Liver (tissue), 9 donors: ENCODE measurements around the gene ACTRT2. TPM values are rescaled to one million over a fixed set of nuclear protein-coding genes. Genes with fewer than 3 reads are reported as not detected.

Experiments
- DNase-seq: peaks from one replicate; pipeline ENCODE4 v3.0.0-alpha.2; 2017; ENCODE audit warnings: low spot score
- H3K27ac ChIP-seq, 2 donors: one replicate each; pipeline ENCODE4 v1.7.0; 2013; ENCODE audit warnings: inconsistent platforms in 2 of 2, low read length in 2 of 2, control low read depth in 1 of 2, low read depth in 1 of 2, mild to moderate bottlenecking in 1 of 2
- H3K27me3 ChIP-seq, 4 donors: one replicate each; pipeline versions ENCODE4 v1.6.1 to v1.7.0; 2013; ENCODE audit warnings: low read length in 3 of 4, inconsistent platforms in 1 of 4, mild to moderate bottlenecking in 1 of 4, moderate library complexity in 1 of 4; ENCODE audit not compliant: control insufficient read depth in 4 of 4, insufficient read depth in 4 of 4
- H3K36me3 ChIP-seq, 4 donors: one replicate each; pipeline versions ENCODE4 v1.6.1 to v1.7.0; 2013; ENCODE audit warnings: low read length in 3 of 4, mild to moderate bottlenecking in 3 of 4, low read depth in 1 of 4, moderate library complexity in 1 of 4; ENCODE audit not compliant: control insufficient read depth in 4 of 4, insufficient read depth in 3 of 4
- H3K4me1 ChIP-seq, 4 donors: one replicate each; pipeline versions ENCODE4 v1.6.1 to v1.7.0; 2013; ENCODE audit warnings: low read length in 3 of 4, mild to moderate bottlenecking in 3 of 4, moderate library complexity in 1 of 4; ENCODE audit not compliant: control insufficient read depth in 4 of 4, insufficient read depth in 4 of 4
- H3K4me3 ChIP-seq, 3 donors: one replicate each; pipeline versions ENCODE4 v1.6.1 to v1.7.0; 2013; ENCODE audit warnings: low read length in 3 of 3, control low read depth in 1 of 3, low read depth in 1 of 3, mild to moderate bottlenecking in 1 of 3
- H3K9ac ChIP-seq, 2 donors: one replicate each; pipeline ENCODE4 v1.7.0; 2013; ENCODE audit warnings: low read length in 2 of 2, mild to moderate bottlenecking in 2 of 2, moderate library complexity in 2 of 2, control low read depth in 1 of 2, low read depth in 1 of 2
- H3K9me3 ChIP-seq, 4 donors: one replicate each; pipeline versions ENCODE4 v1.6.1 to v1.7.0; 2013; ENCODE audit warnings: low read length in 3 of 4; ENCODE audit not compliant: control insufficient read depth in 4 of 4
- CTCF ChIP-seq: fragments of 150-350 bp; IDR thresholded peaks from 2 replicates; pipeline ENCODE4 v1.5.1; 2017; ENCODE audit warnings: improper control_type of control experiment, low read depth, low read length; ENCODE audit not compliant: missing input control
- EGR1 ChIP-seq, 2 donors: IDR thresholded peaks; 2 replicates each; pipeline ENCODE4 v1.6.1; 2016 to 2018; ENCODE audit warnings: antibody characterized with exemption in 2 of 2, low read depth in 2 of 2
- FOXA1 ChIP-seq: IDR thresholded peaks from 2 replicates; pipeline ENCODE4 v1.6.1; 2016; ENCODE audit warnings: antibody characterized with exemption
- GABPA ChIP-seq, 2 donors: IDR thresholded peaks in 1 of 2; conservative IDR thresholded peaks in 1 of 2; 2 replicates each; pipeline ENCODE4 v1.6.1; 2016; ENCODE audit warnings: antibody characterized with exemption in 2 of 2, mild to moderate bottlenecking in 1 of 2, moderate library complexity in 1 of 2
- HNF4A ChIP-seq, 2 donors: conservative IDR thresholded peaks; 2 replicates each; pipeline ENCODE4 v1.6.1; 2016; ENCODE audit warnings: antibody characterized with exemption in 2 of 2, mild to moderate bottlenecking in 2 of 2
- HNF4G ChIP-seq: IDR thresholded peaks from 2 replicates; pipeline ENCODE4 v1.6.1; 2016; ENCODE audit warnings: antibody characterized with exemption
- NR2F2 ChIP-seq: IDR thresholded peaks from 2 replicates; pipeline ENCODE4 v1.6.1; 2016; ENCODE audit warnings: antibody characterized with exemption
- REST ChIP-seq: IDR thresholded peaks from 2 replicates; pipeline ENCODE4 v1.6.1; 2016; ENCODE audit warnings: antibody characterized with exemption, mild to moderate bottlenecking
- SP1 ChIP-seq: IDR thresholded peaks from 2 replicates; pipeline ENCODE4 v1.6.1; 2018; ENCODE audit warnings: antibody characterized with exemption, mild to moderate bottlenecking
- TAF1 ChIP-seq: conservative IDR thresholded peaks from 2 replicates; pipeline ENCODE4 v1.6.1; 2016; ENCODE audit warnings: antibody characterized with exemption, mild to moderate bottlenecking
- YY1 ChIP-seq: IDR thresholded peaks from 2 replicates; pipeline ENCODE4 v1.6.1; 2016; ENCODE audit warnings: antibody characterized with exemption, mild to moderate bottlenecking
- ZBTB33 ChIP-seq: IDR thresholded peaks from 2 replicates; pipeline ENCODE4 v1.6.1; 2016; ENCODE audit warnings: antibody characterized with exemption
- WGBS: extraction: QIAGEN DNeasy Blood & Tissue Kit; methylation state at CpG from one replicate; pipeline ENCODE4 v1.1.7; 2013; 5-methylcytosine and 5-hydroxymethylcytosine counted together
- polyA plus RNA-seq, 2 donors: library from polyadenylated mRNA; stranded (reverse) in 1 of 2; unstranded in 1 of 2; fragments of 200-250 nt in 1 of 2; fragments of >200 nt in 1 of 2; fragmentation: Nextera tagmentation in 1 of 2; extraction: Ambion mirVana in 1 of 2; gene quantifications; one replicate each; pipeline versions ENCODE4 v1.2.1 to v1.2.3, GENCODE V29; 2013 to 2015
- total RNA-seq, 2 donors: library from RNA; depleted of rRNA; stranded (reverse); fragments of >200 nt; gene quantifications; one replicate each; pipeline ENCODE4 v1.2.3, GENCODE V29; 2014
- TF ChIP-seq, protein P1 (sequence below): IDR thresholded peaks from 2 replicates; pipeline ENCODE4 v1.6.1; 2016; ENCODE audit warnings: antibody characterized with exemption
- TF ChIP-seq, protein P2 (sequence below): IDR thresholded peaks from 2 replicates; pipeline ENCODE4 v1.6.1; 2016; ENCODE audit warnings: antibody characterized with exemption
- donor health status: healthy.
- donor health status: healthy.
- donor health status: healthy.
- donor health status: healthy.
- donor health status: healthy.

ACTRT2 gene
- total and polyA plus RNA-seq, 4 donors = not detected

- DNase-seq = no peak
- Histone ChIP-seq H3K27ac (no peak overlapping the region), H3K36me3 (no peaks in the 10 kb centered on the region), H3K4me1 (no peaks in the 10 kb centered on the region), H3K27me3 (peaks cover 0 to 2% (median 0%) of the 10 kb centered on the region in 4 donors), H3K4me3 (no peak overlapping the region), H3K9me3 (peaks cover 0 to 12% (median 8%) of the 10 kb centered on the region in 4 donors), H3K9ac (no peak overlapping the region)
- 89% methylated on average over 7 of the region's 7 CpGs for WGBS
- no peak for TF ChIP-seq HNF4A (conservative IDR thresholded peaks at IDR 0.05)
- TF ChIP-seq ZBTB33 = no peak
- no peak for TF ChIP-seq YY1
- no peak for TF ChIP-seq FOXA1
- no peak for TF ChIP-seq EGR1 (IDR thresholded peaks at IDR 0.05; ENCODE audit: low read depth in 2 of 2)
- TF ChIP-seq GABPA (IDR thresholded peaks at IDR 0.05 in 1 of 2, conservative IDR thresholded peaks at IDR 0.05 in 1 of 2) = no peak
- TF ChIP-seq, protein P1, sequence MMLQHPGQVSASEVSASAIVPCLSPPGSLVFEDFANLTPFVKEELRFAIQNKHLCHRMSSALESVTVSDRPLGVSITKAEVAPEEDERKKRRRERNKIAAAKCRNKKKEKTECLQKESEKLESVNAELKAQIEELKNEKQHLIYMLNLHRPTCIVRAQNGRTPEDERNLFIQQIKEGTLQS = no peak
- TF ChIP-seq CTCF = no peak
- TF ChIP-seq SP1 = no peak
- no peak for TF ChIP-seq NR2F2
- TF ChIP-seq TAF1 = no peak
- no peak for TF ChIP-seq REST
These were observed 31.3 kb upstream of the ACTRT2 start for GRCh38 chr1:2989976-2990375.

DNA sequence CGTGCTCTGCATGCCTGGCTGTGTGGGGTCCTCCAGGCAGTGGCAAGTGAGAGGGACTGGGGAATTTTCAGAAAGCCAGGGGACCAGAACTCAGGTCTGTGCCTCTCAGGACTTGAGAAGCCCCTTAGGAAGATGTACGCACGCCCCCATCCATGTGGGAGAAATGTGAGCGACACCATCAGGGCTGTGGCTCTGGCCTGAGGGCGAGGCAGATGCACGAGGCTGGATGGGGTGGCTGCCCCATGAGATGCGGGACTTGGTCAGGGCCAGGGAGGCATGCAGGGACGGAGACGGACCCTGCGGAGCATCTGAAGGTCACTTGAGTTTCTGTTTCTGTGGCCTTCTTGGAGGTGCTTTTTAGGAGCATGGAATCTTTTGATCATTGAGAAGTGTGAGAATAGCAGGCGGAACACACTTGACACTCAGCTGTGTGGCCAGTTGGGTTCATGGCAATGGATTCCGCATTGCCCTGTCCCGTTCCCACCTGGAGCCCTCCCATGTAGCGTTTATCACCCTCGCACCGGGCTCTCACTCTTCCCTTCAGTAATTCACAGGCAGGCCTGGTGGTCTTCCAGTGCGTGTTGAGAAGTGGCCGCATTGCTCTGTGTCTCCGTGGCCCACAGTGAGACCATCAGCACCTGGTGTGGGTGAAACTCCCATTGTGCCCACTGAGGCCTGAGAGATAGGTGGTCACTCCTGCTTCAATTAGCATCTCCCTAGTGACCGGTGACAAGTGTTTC, 30.7 kb upstream of the ACTRT2 start:
- H3K36me3 ChIP-seq = no peaks in the 10 kb centered on the region
- H3K27ac ChIP-seq = no peak overlapping the region
- H3K4me1 ChIP-seq = no peaks in the 10 kb centered on the region
- peaks cover under 1 to 13% (median 9%) of the 10 kb centered on the region in 4 donors for H3K9me3 ChIP-seq
- H3K4me3 ChIP-seq = no peak overlapping the region
- no peak overlapping the region for H3K9ac ChIP-seq
- 88% methylated on average over 20 of the region's 20 CpGs for WGBS
- DNase-seq = no peak
- no peak for TF ChIP-seq GABPA (IDR thresholded peaks at IDR 0.05 in 1 of 2, conservative IDR thresholded peaks at IDR 0.05 in 1 of 2)
- TF ChIP-seq YY1 = no peak
- no peak for TF ChIP-seq REST
- TF ChIP-seq NR2F2 = no peak
- TF ChIP-seq, protein P2, sequence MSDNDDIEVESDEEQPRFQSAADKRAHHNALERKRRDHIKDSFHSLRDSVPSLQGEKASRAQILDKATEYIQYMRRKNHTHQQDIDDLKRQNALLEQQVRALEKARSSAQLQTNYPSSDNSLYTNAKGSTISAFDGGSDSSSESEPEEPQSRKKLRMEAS = no peak
- no peak for TF ChIP-seq FOXA1
- no peak for TF ChIP-seq HNF4G
- peaks cover 0 to 2% (median 0%) of the 10 kb centered on the region in 4 donors for H3K27me3 ChIP-seq
